ENCODE results near the gene HTR1E. TPM values are rescaled to one million over a fixed set of nuclear protein-coding genes. Genes with fewer than 3 reads are reported as not detected.

Gene HTR1E
- total RNA-seq, 1 donor from 2014 or later = not detected

GRCh38 chr6:87049779-87050178 is 112.5 kb downstream of the HTR1E start:
- H3K27me3 Mint-ChIP-seq (ENCODE audit: low read depth) = peaks cover 31% of the 10 kb centered on the region
- TF ChIP-seq CTCF (conservative IDR thresholded peaks at IDR 0.05) = no peak
- no peak overlapping the region for H3K27ac Mint-ChIP-seq (ENCODE audit: unreplicated experiment)
- H3K9me3 Mint-ChIP-seq = no peaks in the 10 kb centered on the region
- no peak for DNase-seq (ENCODE audit: low read depth, low spot score)
- no peak overlapping the region for H3K4me3 Mint-ChIP-seq
- H3K4me1 Mint-ChIP-seq = no peaks in the 10 kb centered on the region
- H3K36me3 Mint-ChIP-seq (ENCODE audit: low read depth) = no peaks in the 10 kb centered on the region

- Mint-ChIP-seq H3K4me3 (no peak overlapping the region), H3K36me3 (ENCODE audit: low read depth) (no peaks in the 10 kb centered on the region), H3K27ac (ENCODE audit: unreplicated experiment) (no peak overlapping the region), H3K4me1 (no peaks in the 10 kb centered on the region), H3K9me3 (no peaks in the 10 kb centered on the region), H3K27me3 (ENCODE audit: low read depth) (peaks cover 22% of the 10 kb centered on the region)
- TF ChIP-seq CTCF (conservative IDR thresholded peaks at IDR 0.05) = no peak
- DNase-seq (ENCODE audit: low read depth, low spot score) = no peak
Observed at GRCh38 chr6:87053312-87053711, 116.0 kb downstream of the HTR1E start.

GRCh38 chr6:87054143-87054833 is 117.0 kb downstream of the HTR1E start:
- TF ChIP-seq CTCF (conservative IDR thresholded peaks at IDR 0.05) = no peak
- Mint-ChIP-seq H3K27ac (ENCODE audit: unreplicated experiment) (no peak overlapping the region), H3K4me1 (no peaks in the 10 kb centered on the region), H3K4me3 (no peak overlapping the region), H3K36me3 (ENCODE audit: low read depth) (no peaks in the 10 kb centered on the region), H3K27me3 (ENCODE audit: low read depth) (peaks cover 15% of the 10 kb centered on the region), H3K9me3 (no peaks in the 10 kb centered on the region)
- no peak for DNase-seq (ENCODE audit: low read depth, low spot score)

GRCh38 chr6:87059943-87060342 is 122.6 kb downstream of the HTR1E start:
- TF ChIP-seq CTCF (conservative IDR thresholded peaks at IDR 0.05) = no peak
- no peaks in the 10 kb centered on the region for H3K4me1 Mint-ChIP-seq
- H3K9me3 Mint-ChIP-seq = no peaks in the 10 kb centered on the region
- H3K27ac Mint-ChIP-seq (ENCODE audit: unreplicated experiment) = no peak overlapping the region
- H3K4me3 Mint-ChIP-seq = no peak overlapping the region
- H3K36me3 Mint-ChIP-seq (ENCODE audit: low read depth) = no peaks in the 10 kb centered on the region
- no peak for DNase-seq (ENCODE audit: low read depth, low spot score)
- H3K27me3 Mint-ChIP-seq (ENCODE audit: low read depth) = peaks cover 13% of the 10 kb centered on the region

- no peaks in the 10 kb centered on the region for H3K9me3 Mint-ChIP-seq
- no peak for DNase-seq (ENCODE audit: low read depth, low spot score)
- H3K36me3 Mint-ChIP-seq (ENCODE audit: low read depth) = no peaks in the 10 kb centered on the region
- H3K27me3 Mint-ChIP-seq (ENCODE audit: low read depth) = peaks cover 13% of the 10 kb centered on the region
- H3K27ac Mint-ChIP-seq (ENCODE audit: unreplicated experiment) = no peak overlapping the region
- TF ChIP-seq CTCF (conservative IDR thresholded peaks at IDR 0.05) = no peak
- peaks cover 15% of the 10 kb centered on the region for H3K4me1 Mint-ChIP-seq
- H3K4me3 Mint-ChIP-seq = no peak overlapping the region
Observed at GRCh38 chr6:87065117-87065516, 127.8 kb downstream of the HTR1E start.

Other genes with a start within 250 kb of the HTR1E start
- not detected in 2 replicates for gene CGA, start 157.6 kb downstream of the HTR1E start, total RNA-seq
- 55.2 and 58.9 TPM in 2 replicates for gene ZNF292, start 218.0 kb downstream of the HTR1E start, total RNA-seq